ENCODE data around the gene EPHB2. TPM values are rescaled to one million over a fixed set of nuclear protein-coding genes. Genes with fewer than 3 reads are reported as not detected.

Gene EPHB2
- total and polyA plus RNA-seq, 2 of the 8 experiments (the other 6 are each of a cell fraction or from before 2014, with no cell fraction given) = 15.8 to 17.2 TPM

DNA sequence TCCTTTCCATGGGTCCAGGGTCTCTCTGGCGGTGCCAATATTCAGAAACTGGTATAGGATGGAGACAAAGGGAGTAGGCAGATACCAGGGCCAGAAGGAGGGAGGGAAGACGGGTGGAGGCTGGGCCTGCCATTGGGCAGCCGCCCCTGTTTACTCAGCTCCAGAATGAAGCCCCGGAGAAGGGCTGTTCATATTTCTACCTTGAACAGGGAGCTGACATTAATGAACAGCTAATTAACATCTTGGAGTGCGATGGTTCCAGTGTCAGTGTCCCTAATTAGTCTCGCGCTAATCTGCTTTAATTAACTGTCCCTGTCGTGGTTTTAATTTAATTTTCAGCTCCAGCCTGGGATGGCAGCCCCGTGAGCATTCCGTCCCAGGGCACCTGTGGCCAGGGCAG, 113.8 kb downstream of the EPHB2 start:
- no peak overlapping the region for H3K27ac ChIP-seq (ENCODE audit: low read depth, low read length)
- POLR2A ChIA-PET (ENCODE audit: partially characterized antibody) = no interaction called here
- no peak overlapping the region for H3K4me3 ChIP-seq (ENCODE audit: extremely low read depth in 1 of 4, insufficient read depth in 2 of 4, low read depth in 3 of 4, low read length in 4 of 4)
- H3K23ac ChIP-seq (ENCODE audit: insufficient read length) = no peak overlapping the region
- no peaks in the 10 kb centered on the region for H3K79me1 ChIP-seq (ENCODE audit: low read depth, low read length)
- no peak overlapping the region for H3K56ac ChIP-seq (replicated peaks; ENCODE audit: insufficient read length, low read depth, low read length)
- no peaks in the 10 kb centered on the region for H3K36me3 ChIP-seq (ENCODE audit: control insufficient read depth in 2 of 4, insufficient read depth in 4 of 4, low read length in 3 of 4)
- CTCF ChIA-PET (ENCODE audit: partially characterized antibody) = interaction anchor here (0.9 to 3.2 kb wide), 7 partner anchors 7 to 92 kb away, joined by 3 to 16 read pairs (median 4); no protein-coding TSS in a partner anchor
- no peak overlapping the region for H3K18ac ChIP-seq (ENCODE audit: extremely low read depth, low read length)
- H3K4ac ChIP-seq (replicated peaks; ENCODE audit: insufficient read length, low read depth, low read length) = no peak overlapping the region
- 93% methylated on average over 10 of the region's 10 CpGs; no CpG with 5 or more reads in 1 of the 2 experiments for WGBS, 2 experiments (ENCODE audit: extremely low coverage in 1 of 2, insufficient coverage in 1 of 2, insufficient read length in 1 of 2, insufficient replicate concordance in 2 of 2, low coverage in 1 of 2, low lambda C conversion rate in 2 of 2, missing lambda C conversion rate in 1 of 2)
- FAIRE-seq (no peak), DNase-seq (ENCODE audit: low read depth in 1 of 2, low spot score in 2 of 2) (no peak)
- no peak overlapping the region for H3K4me2 ChIP-seq (ENCODE audit: insufficient read depth in 1 of 2, low read depth in 2 of 2, low read length in 2 of 2)
- TF ChIP-seq BACH1 (IDR thresholded peaks at IDR 0.05; ENCODE audit: low read length) (no peak), MAX (IDR thresholded peaks at IDR 0.05) (no peak), SP4 (IDR thresholded peaks at IDR 0.05; ENCODE audit: low read length) (no peak)
- H4K20me1 ChIP-seq (replicated peaks in 1 of 2; ENCODE audit: control insufficient read depth in 1 of 2, insufficient read depth in 2 of 2, low read length in 2 of 2) = peaks cover 0 to 2% of the 10 kb centered on the region in 2 experiments
- H2BK5ac ChIP-seq (ENCODE audit: low read depth, low read length) = no peak overlapping the region
- no peak overlapping the region for H2AFZ ChIP-seq (ENCODE audit: low read length)
- H3K9me3 ChIP-seq (ENCODE audit: insufficient read depth in 2 of 2, low read depth in 1 of 2, low read length in 1 of 2) = no peaks in the 10 kb centered on the region
- no peak overlapping the region for H4K5ac ChIP-seq (ENCODE audit: insufficient read length, low read depth, low read length)
- H3K4me1 ChIP-seq (replicated peaks in 1 of 4; ENCODE audit: control insufficient read depth in 3 of 4, insufficient read depth in 4 of 4, low read length in 3 of 4) = peaks cover 12 to 21% (median 13%) of the 10 kb centered on the region in 4 experiments
- no peak overlapping the region for H3K9ac ChIP-seq (replicated peaks in 1 of 4; ENCODE audit: extremely low read depth in 1 of 4, low read depth in 3 of 4, low read length in 3 of 4)
- H2BK20ac ChIP-seq (ENCODE audit: low read length) = no peak overlapping the region
- H2BK120ac ChIP-seq (replicated peaks; ENCODE audit: low read depth, low read length) = no peak overlapping the region
- H2BK15ac ChIP-seq (ENCODE audit: low read length) = no peak overlapping the region
- H2BK12ac ChIP-seq (ENCODE audit: low read depth, low read length) = no peak overlapping the region
- no peak overlapping the region for H4K91ac ChIP-seq (replicated peaks; ENCODE audit: insufficient read length, low read length)
- H3K27me3 ChIP-seq (replicated peaks in 1 of 4; ENCODE audit: control insufficient read depth in 3 of 4, extremely low read depth in 1 of 4, insufficient read depth in 3 of 4, low read length in 3 of 4) = no peaks in the 10 kb centered on the region
- H3K14ac ChIP-seq (ENCODE audit: insufficient read length) = no peak overlapping the region
- no peak overlapping the region for H4K8ac ChIP-seq (ENCODE audit: extremely low read depth, insufficient read depth, low read length)
- no peak overlapping the region for H2AK5ac ChIP-seq (ENCODE audit: low read depth, low read length)
- no peaks in the 10 kb centered on the region for H3K23me2 ChIP-seq (ENCODE audit: low read depth, low read length)
- no peaks in the 10 kb centered on the region for H3K79me2 ChIP-seq (ENCODE audit: control insufficient read depth in 1 of 2, insufficient read depth in 2 of 2, low read length in 2 of 2)
